HEK293 (cell line): ENCODE results near the gene RBM26.

ENCODE experiments used
- KLF8 ChIP-seq: fragments of 450-650 bp; formaldehyde crosslinking; IDR thresholded peaks from 2 replicates; pipeline ENCODE4 v1.5.1; 2016; ENCODE audit warnings: missing biosample characterization, missing genetic modification characterization
- MEIS1 ChIP-seq: sonication (generic); formaldehyde crosslinking; IDR thresholded peaks from 2 replicates; pipeline ENCODE4 v1.8.1; 2022; ENCODE audit warnings: missing genetic modification reagents, mild to moderate bottlenecking, borderline replicate concordance
- ZNF266 ChIP-seq: fragments of 450-650 bp; formaldehyde crosslinking; IDR thresholded peaks from 2 replicates; pipeline ENCODE4 v1.5.1; 2016; ENCODE audit warnings: missing biosample characterization, missing genetic modification characterization, low read depth
- ZNF37A ChIP-seq: fragments of 450-650 bp; IDR thresholded peaks from 2 replicates; pipeline ENCODE4 v1.5.1; 2018; ENCODE audit warnings: missing biosample characterization, missing genetic modification characterization
- ZNF549 ChIP-seq: fragments of 450-650 bp; IDR thresholded peaks from 2 replicates; pipeline ENCODE4 v1.5.1; 2018; ENCODE audit warnings: missing biosample characterization, missing genetic modification characterization, mild to moderate bottlenecking, inconsistent platforms, moderate library complexity
- ZNF707 ChIP-seq: fragments of 450-650 bp; formaldehyde crosslinking; IDR thresholded peaks from 2 replicates; pipeline ENCODE4 v1.5.1; 2016; ENCODE audit warnings: missing biosample characterization, missing genetic modification characterization
- TF ChIP-seq, protein P1 (sequence below): fragments of 450-650 bp; formaldehyde crosslinking; IDR thresholded peaks from 2 replicates; pipeline ENCODE4 v1.5.1; 2016; ENCODE audit warnings: missing biosample characterization, missing genetic modification characterization
- TF ChIP-seq, protein P2 (sequence below): fragments of 450-650 bp; formaldehyde crosslinking; IDR thresholded peaks from 2 replicates; pipeline ENCODE4 v1.5.1; 2016; ENCODE audit warnings: missing biosample characterization, missing genetic modification characterization

- TF ChIP-seq ZNF549 (tag by site-specific recombination) (no peak), ZNF707 (tag by site-specific recombination) (no peak), MEIS1 (CRISPR knock-in tag) (no peak), ZNF37A (no peak), KLF8 (tag by site-specific recombination) (no peak), ZNF266 (no peak)
- TF ChIP-seq, protein P1, sequence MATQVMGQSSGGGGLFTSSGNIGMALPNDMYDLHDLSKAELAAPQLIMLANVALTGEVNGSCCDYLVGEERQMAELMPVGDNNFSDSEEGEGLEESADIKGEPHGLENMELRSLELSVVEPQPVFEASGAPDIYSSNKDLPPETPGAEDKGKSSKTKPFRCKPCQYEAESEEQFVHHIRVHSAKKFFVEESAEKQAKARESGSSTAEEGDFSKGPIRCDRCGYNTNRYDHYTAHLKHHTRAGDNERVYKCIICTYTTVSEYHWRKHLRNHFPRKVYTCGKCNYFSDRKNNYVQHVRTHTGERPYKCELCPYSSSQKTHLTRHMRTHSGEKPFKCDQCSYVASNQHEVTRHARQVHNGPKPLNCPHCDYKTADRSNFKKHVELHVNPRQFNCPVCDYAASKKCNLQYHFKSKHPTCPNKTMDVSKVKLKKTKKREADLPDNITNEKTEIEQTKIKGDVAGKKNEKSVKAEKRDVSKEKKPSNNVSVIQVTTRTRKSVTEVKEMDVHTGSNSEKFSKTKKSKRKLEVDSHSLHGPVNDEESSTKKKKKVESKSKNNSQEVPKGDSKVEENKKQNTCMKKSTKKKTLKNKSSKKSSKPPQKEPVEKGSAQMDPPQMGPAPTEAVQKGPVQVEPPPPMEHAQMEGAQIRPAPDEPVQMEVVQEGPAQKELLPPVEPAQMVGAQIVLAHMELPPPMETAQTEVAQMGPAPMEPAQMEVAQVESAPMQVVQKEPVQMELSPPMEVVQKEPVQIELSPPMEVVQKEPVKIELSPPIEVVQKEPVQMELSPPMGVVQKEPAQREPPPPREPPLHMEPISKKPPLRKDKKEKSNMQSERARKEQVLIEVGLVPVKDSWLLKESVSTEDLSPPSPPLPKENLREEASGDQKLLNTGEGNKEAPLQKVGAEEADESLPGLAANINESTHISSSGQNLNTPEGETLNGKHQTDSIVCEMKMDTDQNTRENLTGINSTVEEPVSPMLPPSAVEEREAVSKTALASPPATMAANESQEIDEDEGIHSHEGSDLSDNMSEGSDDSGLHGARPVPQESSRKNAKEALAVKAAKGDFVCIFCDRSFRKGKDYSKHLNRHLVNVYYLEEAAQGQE = no peak
- TF ChIP-seq, protein P2, sequence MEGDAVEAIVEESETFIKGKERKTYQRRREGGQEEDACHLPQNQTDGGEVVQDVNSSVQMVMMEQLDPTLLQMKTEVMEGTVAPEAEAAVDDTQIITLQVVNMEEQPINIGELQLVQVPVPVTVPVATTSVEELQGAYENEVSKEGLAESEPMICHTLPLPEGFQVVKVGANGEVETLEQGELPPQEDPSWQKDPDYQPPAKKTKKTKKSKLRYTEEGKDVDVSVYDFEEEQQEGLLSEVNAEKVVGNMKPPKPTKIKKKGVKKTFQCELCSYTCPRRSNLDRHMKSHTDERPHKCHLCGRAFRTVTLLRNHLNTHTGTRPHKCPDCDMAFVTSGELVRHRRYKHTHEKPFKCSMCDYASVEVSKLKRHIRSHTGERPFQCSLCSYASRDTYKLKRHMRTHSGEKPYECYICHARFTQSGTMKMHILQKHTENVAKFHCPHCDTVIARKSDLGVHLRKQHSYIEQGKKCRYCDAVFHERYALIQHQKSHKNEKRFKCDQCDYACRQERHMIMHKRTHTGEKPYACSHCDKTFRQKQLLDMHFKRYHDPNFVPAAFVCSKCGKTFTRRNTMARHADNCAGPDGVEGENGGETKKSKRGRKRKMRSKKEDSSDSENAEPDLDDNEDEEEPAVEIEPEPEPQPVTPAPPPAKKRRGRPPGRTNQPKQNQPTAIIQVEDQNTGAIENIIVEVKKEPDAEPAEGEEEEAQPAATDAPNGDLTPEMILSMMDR (tag by site-specific recombination) = no peak
These were observed 20.4 kb downstream of the RBM26 start for GRCh38 chr13:79385694-79386093.
